ENCODE data around the gene PLXDC2. TPM values are rescaled to one million over a fixed set of nuclear protein-coding genes. Genes with fewer than 3 reads are reported as not detected.
"Not testable (repeated sequence)": the region's sequence is repeated elsewhere in the genome, so short reads cannot be mapped to it uniquely, and the experiment has no call there.

The PLXDC2 gene
- 10 to 100 TPM; 18.2 to 44.6 (median 36.4) TPM for total RNA-seq
- 1 to 10 TPM; 1.8 to 5.1 (median 5.0) TPM for polyA plus RNA-seq

- no peak for TF ChIP-seq EP300 (IDR thresholded peaks at IDR 0.05)
- peak in 2 of 4 donors; percentile 21 to 22 for TF ChIP-seq POLR2AphosphoS5 (IDR thresholded peaks at IDR 0.05)
- peak in 1 of 2 donors; percentile 23 for TF ChIP-seq POLR2A (IDR thresholded peaks at IDR 0.05)
- TF ChIP-seq CTCF (IDR thresholded peaks at IDR 0.05), result no peak
- DNase-seq, result peak; percentile 77
- Histone ChIP-seq H3K27me3 (peaks cover 0 to 35% (median 0%) of the 10 kb centered on the region in 3 donors), H3K4me1 (peaks cover 0 to 29% (median 18%) of the 10 kb centered on the region in 4 donors), H3K9me3 (no peaks in the 10 kb centered on the region), H3K4me3 (peak within 1 kb of the TSS; percentile 49 to 87 (median 84)), H3K36me3 (no peaks in the 10 kb centered on the region), H3K27ac (peak within 1 kb of the TSS; percentile 85 to 89 (median 88))
- intact Hi-C loops (cut with DNase I), result loop anchor here (5.0 to 10.0 kb wide), 2 partner anchors 106 to 1038 kb away; no protein-coding TSS in a partner anchor
- WGBS, 2 donors, result 1% methylated on average over 65 of the region's 65 CpGs
These were observed at the start of gene PLXDC2 for GRCh38 chr10:19816411-19817230. TSS of gene PLXDC2 (plus strand) at chr10:19816432.

DNA sequence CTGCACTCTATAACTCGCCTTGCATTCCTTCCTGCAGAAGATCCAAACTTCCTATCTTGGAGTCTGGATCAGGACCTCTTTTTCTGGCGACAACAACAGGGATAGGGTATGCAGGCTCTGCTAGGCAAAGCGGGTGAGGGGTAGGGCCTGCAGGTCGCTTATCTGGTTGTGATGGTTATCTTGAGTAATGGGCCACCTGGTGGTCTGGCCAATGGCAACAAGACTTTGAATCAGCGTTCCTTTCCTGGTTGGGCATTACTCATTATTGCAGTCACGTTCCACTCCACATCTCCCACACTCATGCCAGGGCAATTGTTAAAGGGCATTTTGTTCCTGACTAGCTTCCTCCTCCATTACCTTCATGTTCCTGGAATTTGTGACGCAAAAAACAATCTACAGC is 48.4 kb upstream of the PLXDC2 start:
- H3K4me1 ChIP-seq, result no peaks in the 10 kb centered on the region
- H3K9me3 ChIP-seq, result no peaks in the 10 kb centered on the region
- intact Hi-C loops (cut with DNase I), result no loop called here
- no peak for DNase-seq
- H3K36me3 ChIP-seq, result no peaks in the 10 kb centered on the region
- H3K4me3 ChIP-seq, result no peak overlapping the region
- no peak for TF ChIP-seq POLR2A (IDR thresholded peaks at IDR 0.05)
- WGBS, 2 donors, result 73 to 76% methylated on average over 7 of the region's 7 CpGs
- no peak overlapping the region for H3K27ac ChIP-seq
- H3K27me3 ChIP-seq, result no peaks in the 10 kb centered on the region

DNA sequence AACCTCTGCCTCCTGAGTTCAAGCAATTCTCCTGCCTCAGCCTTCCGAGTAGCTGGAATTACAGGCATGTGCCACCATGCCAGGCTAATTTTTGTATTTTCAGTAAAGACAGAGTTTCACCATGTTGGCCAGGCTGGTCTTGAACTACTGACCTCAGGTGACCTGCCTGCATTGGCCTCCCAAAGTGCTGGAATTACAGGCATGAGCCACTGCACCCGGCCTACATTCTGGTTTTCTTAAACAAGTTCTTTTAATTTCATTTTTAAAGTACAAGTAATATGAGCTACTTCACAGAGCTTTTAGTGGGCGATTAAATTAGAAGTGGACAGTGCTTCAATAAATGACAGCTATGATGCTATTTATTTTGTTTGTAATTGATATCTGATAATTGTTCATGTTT is 46.4 kb upstream of the PLXDC2 start:
- H3K9me3 ChIP-seq; intact Hi-C loops (cut with DNase I); H3K4me3 ChIP-seq; H3K36me3 ChIP-seq; H3K27ac ChIP-seq; DNase-seq; H3K4me1 ChIP-seq; H3K27me3 ChIP-seq: not testable (repeated sequence)
- WGBS, 2 donors, result 91% methylated on average over 3 of the region's 3 CpGs

DNA sequence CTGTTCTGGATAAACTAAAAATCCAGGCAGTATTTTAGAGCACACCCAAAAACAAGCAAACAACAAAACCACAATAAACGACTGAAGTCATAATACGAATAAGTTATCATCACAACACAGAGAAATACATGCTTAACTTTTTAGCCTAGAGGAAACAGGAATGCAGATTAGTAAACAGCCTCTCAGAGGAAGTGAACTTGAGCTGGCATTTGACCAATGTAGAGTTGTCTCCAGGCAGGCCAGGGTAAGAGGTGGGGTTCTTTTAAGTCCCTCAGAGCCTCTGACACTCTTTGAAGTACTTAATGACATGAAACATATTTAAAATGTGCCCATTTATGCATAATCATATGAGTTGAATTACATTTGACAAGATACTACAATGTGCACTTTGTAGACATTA is 43.3 kb upstream of the PLXDC2 start:
- H3K27me3 ChIP-seq, result no peaks in the 10 kb centered on the region
- no peaks in the 10 kb centered on the region for H3K9me3 ChIP-seq
- 68 to 71% methylated on average over 2 of the region's 2 CpGs for WGBS, 2 donors
- H3K27ac ChIP-seq, result no peak overlapping the region
- TF ChIP-seq CTCF (IDR thresholded peaks at IDR 0.05), result no peak
- no peak for TF ChIP-seq EP300 (IDR thresholded peaks at IDR 0.05)
- TF ChIP-seq POLR2A (IDR thresholded peaks at IDR 0.05), result no peak
- TF ChIP-seq POLR2AphosphoS5 (IDR thresholded peaks at IDR 0.05), result no peak
- DNase-seq, result no peak
- no peaks in the 10 kb centered on the region for H3K36me3 ChIP-seq
- intact Hi-C loops (cut with DNase I), result no loop called here
- no peaks in the 10 kb centered on the region for H3K4me1 ChIP-seq
- H3K4me3 ChIP-seq, result no peak overlapping the region

DNA sequence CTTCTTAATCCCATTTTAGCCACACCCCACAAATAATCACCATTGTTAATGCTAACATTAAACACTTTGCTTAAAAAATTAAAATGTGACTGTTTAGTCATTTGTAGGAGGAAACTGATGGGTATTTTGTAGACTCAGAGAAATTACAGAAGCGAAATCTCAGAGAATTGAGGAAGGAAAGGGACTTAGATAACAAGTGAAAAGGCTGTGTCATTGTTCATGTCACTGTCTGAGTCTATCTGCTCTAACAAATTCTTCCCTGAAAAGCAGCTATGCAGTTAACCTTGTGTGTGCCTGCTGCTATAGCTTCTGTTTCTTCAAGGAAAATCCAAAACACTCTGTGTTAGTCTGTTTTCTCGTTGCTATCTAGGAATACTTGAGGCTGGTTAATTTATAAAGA is 40.9 kb upstream of the PLXDC2 start:
- intact Hi-C loops (cut with DNase I), result no loop called here
- Histone ChIP-seq H3K4me3 (no peak overlapping the region), H3K36me3 (no peaks in the 10 kb centered on the region), H3K9me3 (no peaks in the 10 kb centered on the region), H3K27me3 (no peaks in the 10 kb centered on the region), H3K27ac (no peak overlapping the region), H3K4me1 (no peaks in the 10 kb centered on the region)
- WGBS, 2 donors, result 59 to 71% methylated on average over 2 of the region's 2 CpGs
- no peak for DNase-seq
- no peak for TF ChIP-seq POLR2AphosphoS5 (IDR thresholded peaks at IDR 0.05)

DNA sequence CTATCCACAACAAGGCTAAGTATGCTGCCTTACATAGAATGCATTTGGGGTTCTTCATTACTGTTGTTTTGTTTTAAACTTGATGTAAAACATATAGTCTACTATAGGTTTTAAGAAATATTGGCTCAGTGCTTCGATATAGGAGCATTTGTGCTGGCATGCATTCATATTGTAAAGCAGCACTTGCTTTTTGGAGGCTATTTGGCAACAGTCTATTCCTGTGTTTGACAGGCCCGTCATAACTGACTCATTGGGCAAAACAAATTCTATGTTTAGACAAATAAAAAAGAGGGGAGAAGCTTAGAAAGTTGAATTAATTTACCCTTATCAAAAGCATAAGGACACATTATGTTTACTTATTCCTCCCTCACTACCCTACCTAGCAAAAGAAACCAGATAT is 38.4 kb upstream of the PLXDC2 start:
- no peak for DNase-seq
- intact Hi-C loops (cut with DNase I), result no loop called here
- Histone ChIP-seq H3K27ac (no peak overlapping the region), H3K4me3 (no peak overlapping the region), H3K27me3 (no peaks in the 10 kb centered on the region), H3K36me3 (no peaks in the 10 kb centered on the region), H3K4me1 (no peaks in the 10 kb centered on the region), H3K9me3 (no peaks in the 10 kb centered on the region)
- 31 to 50% methylated on average over 2 of the region's 2 CpGs for WGBS, 2 donors
- TF ChIP-seq POLR2AphosphoS5 (IDR thresholded peaks at IDR 0.05) (no peak), POLR2A (IDR thresholded peaks at IDR 0.05) (no peak), CTCF (IDR thresholded peaks at IDR 0.05) (no peak), EP300 (IDR thresholded peaks at IDR 0.05) (no peak)
